AG04450 (cell line): ENCODE measurements around the gene MSN. TPM values are rescaled to one million over a fixed set of nuclear protein-coding genes. Genes with fewer than 3 reads are reported as not detected.

ENCODE experiments used
- CTCF ChIA-PET: fragments of 300-600, 350-600 bp; formaldehyde crosslinking; extraction: SDS; loops from one replicate; lab custom pipeline; 2022; ENCODE audit warnings: antibody characterized with exemption, inconsistent platforms; lab: Charles Lee
- POLR2A ChIA-PET: fragments of 350-600 bp; formaldehyde crosslinking; extraction: SDS; loops from one replicate; lab custom pipeline; 2021; ENCODE audit warnings: antibody characterized with exemption, inconsistent platforms; lab: Yijun Ruan, JAX
- DNase-seq: peaks from one replicate; pipeline ENCODE4 v3.0.0-alpha.2; 2011; ENCODE audit warnings: low read depth, low spot score
- H3K27ac ChIP-seq: one replicate; pipeline ENCODE4 v1.5.1; 2012; ENCODE audit warnings: low read depth, low read length, control low read depth
- H3K27me3 ChIP-seq: one replicate; pipeline ENCODE4 v1.6.0; 2012; ENCODE audit warnings: low read length; ENCODE audit not compliant: control insufficient read depth, insufficient read depth
- H3K4me3 ChIP-seq: 2 replicates; pipeline ENCODE4 v1.5.1; 2011; ENCODE audit warnings: mild to moderate bottlenecking, low read depth, low read length, control low read depth
- H3K9me3 ChIP-seq: 2 replicates; pipeline ENCODE4 v1.5.1; 2012; ENCODE audit warnings: low read length; ENCODE audit not compliant: control insufficient read depth, insufficient read depth
- polyA plus RNA-seq: library from polyadenylated mRNA; depleted of rRNA; stranded (reverse); fragments of >200 nt; gene quantifications from 2 replicates; pipeline ENCODE4 v1.2.3, GENCODE V29; 2011
- TF ChIP-seq, protein P1 (sequence below): IDR thresholded peaks from 2 replicates; pipeline ENCODE4 v1.5.1; 2011; ENCODE audit warnings: low read depth, low read length, control low read depth, inconsistent platforms

Gene MSN
- polyA plus RNA-seq, 1 experiment: 493 TPM

DNA sequence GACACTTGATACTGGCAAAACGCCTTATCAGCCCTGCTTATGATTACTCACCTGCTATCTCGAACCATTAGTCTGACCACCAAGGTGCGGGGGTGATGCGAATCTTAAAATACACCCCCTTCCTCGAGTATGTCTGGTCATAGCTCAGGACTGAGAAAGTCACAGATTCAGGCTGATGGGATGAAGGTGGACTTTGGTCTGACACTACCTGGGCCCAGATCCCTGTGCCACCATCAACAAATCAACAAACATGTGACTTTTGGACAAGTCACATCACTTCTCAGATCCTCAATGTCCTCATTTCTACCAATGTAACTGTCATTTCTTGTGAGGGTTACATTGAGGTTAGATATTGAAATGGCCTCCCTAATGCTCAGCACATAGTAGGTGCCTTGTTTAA, 9.8 kb upstream of the MSN start:
- ChIA-PET CTCF (no interaction called here), POLR2A (no interaction called here)
- Histone ChIP-seq H3K9me3 (no peaks in the 10 kb centered on the region), H3K27me3 (no peaks in the 10 kb centered on the region), H3K4me3 (no peak overlapping the region), H3K27ac (no peak overlapping the region)
- no peak for DNase-seq
- TF ChIP-seq, protein P1, sequence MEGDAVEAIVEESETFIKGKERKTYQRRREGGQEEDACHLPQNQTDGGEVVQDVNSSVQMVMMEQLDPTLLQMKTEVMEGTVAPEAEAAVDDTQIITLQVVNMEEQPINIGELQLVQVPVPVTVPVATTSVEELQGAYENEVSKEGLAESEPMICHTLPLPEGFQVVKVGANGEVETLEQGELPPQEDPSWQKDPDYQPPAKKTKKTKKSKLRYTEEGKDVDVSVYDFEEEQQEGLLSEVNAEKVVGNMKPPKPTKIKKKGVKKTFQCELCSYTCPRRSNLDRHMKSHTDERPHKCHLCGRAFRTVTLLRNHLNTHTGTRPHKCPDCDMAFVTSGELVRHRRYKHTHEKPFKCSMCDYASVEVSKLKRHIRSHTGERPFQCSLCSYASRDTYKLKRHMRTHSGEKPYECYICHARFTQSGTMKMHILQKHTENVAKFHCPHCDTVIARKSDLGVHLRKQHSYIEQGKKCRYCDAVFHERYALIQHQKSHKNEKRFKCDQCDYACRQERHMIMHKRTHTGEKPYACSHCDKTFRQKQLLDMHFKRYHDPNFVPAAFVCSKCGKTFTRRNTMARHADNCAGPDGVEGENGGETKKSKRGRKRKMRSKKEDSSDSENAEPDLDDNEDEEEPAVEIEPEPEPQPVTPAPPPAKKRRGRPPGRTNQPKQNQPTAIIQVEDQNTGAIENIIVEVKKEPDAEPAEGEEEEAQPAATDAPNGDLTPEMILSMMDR: no peak

DNA sequence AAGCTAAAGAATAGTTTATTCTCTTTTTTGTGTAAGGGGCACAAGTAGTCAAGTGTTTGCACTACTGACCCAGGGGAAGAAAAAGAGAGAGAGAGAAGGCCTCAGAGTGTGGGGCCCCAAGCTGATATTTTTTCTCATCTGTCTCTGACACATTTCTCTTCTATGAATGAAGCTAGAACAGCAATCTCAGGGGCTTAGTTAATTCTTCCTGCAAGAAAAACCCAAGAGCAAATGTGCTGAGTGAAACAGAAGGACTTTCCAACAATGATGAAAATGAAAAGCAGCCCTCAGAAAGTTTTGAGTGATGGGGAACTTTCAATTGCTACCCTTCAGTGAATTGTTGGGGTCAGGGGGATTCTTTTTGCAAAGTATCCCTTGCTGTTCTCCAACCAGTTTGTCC, 9.2 kb upstream of the MSN start:
- ChIA-PET POLR2A (interaction anchor here (0.6 kb wide), 1 partner anchor 11 kb away, joined by 3 read pairs; no protein-coding TSS in a partner anchor), CTCF (no interaction called here)
- H3K4me3 ChIP-seq: no peak overlapping the region

DNA sequence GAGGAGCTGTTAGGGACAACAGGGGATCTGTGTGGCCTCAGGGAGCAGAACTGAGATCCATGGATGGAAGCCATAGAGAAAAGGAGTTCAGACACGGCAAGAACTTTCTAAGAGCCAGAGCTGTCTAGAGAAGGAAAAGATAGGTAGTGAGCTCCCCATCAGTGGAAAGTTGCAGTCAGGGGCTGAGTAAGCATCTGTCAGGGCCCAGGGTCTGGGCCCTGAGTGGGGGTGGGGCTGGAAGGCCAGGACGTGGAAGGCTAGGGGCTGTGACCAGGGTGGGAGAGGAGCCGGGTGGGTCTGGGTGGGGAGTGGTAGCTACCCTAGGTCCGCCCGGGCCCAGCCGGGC, 324 bp upstream of the MSN start:
- Histone ChIP-seq H3K9me3 (no peaks in the 10 kb centered on the region; the same call in 1 of the 2 replicates), H3K27ac (no peak overlapping the region), H3K4me3 (no peak overlapping the region; the same call in 1 of the 2 replicates), H3K27me3 (no peaks in the 10 kb centered on the region)
- no peak for DNase-seq
- TF ChIP-seq, protein P1: no peak
- CTCF ChIA-PET: no interaction called here
- POLR2A ChIA-PET: no interaction called here

More for the DNA sequence above, 9.2 kb upstream of the MSN start:
- TF ChIP-seq, protein P1: no peak
- Histone ChIP-seq H3K27me3 (no peaks in the 10 kb centered on the region), H3K9me3 (no peaks in the 10 kb centered on the region), H3K27ac (no peak overlapping the region)
- no peak for DNase-seq

DNA sequence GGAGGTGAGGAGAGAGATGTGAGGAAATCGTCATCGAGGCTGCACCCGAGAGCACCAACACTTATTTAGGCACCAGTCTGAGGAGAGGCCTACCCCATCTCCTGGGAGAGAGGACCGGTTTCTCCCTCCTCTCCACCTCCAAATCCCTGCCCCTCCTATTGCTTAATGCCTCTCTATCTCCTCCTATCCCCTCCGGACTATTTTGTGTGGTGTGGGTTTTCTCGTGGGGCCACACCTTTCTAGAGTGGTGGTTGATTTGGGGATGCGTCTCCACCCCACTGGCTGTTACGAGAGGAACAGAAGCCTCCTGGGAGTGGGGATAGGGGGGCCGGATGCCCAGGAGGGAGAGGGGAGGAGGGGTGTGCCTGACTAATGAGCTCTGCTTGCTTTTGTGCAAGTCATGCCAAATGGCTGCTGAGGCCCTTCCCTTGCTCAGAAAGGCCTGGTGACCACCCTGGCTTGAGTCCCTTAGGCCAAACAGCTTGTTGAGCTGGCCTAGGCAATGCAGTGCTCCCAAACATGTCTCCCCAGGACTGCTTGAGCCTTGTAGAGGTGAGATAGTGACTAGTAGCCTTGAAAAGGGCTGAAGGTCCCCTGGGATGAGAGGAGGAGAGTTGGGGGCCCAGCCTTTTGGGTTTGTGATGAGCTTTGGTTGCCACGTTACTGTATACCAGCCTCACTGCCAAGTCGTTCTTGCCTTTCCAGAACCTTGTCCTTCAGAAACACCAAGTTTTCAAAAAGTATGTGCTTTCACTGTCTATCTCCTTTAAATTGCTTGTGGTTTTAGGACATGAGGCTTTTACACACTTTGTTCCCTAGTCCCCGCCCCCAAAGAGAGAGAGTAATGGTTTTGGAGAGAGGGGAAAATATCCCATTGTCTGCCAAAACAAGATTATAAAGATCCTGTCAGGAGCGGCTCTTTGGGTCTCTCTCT, 1.2 kb downstream of the MSN start:
- DNase-seq: no peak
- TF ChIP-seq, protein P1: no peak
- H3K4me3 ChIP-seq: peak overlapping the region; percentile 77
- H3K9me3 ChIP-seq: no peaks in the 10 kb centered on the region; the same call in 1 of the 2 replicates
- CTCF ChIA-PET: interaction anchor here (0.6 kb wide), 1 partner anchor 73 kb away, joined by 3 read pairs; no protein-coding TSS in a partner anchor
- H3K27me3 ChIP-seq: no peaks in the 10 kb centered on the region
- POLR2A ChIA-PET: interaction anchor here (0.6 to 1.1 kb wide), 5 partner anchors 10 to 44 kb away, joined by 3 to 6 read pairs (median 4); no protein-coding TSS in a partner anchor
- peak overlapping the region; percentile 94 for H3K27ac ChIP-seq

DNA sequence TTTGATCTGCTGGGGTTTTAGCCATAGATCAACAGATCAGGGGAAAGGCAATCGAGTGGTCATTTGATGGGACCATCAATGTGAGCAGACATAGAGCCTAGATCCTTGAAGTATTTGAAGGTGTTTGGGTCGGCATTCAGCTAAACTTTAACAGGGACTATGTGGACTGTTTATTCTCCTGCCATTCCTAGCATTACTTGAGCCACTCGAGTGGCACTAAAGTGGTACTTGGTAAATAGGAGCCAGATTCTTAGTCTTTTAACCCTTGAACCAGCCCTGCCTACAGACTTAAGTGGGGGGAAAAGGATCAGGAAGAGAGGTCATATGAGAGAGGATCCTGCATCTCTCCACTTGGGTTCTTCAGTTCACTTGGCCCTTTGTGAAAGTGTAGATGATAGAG, 3.8 kb downstream of the MSN start:
- Histone ChIP-seq H3K4me3 (peak overlapping the region; percentile 39), H3K9me3 (no peaks in the 10 kb centered on the region; the same call in 1 of the 2 replicates), H3K27me3 (no peaks in the 10 kb centered on the region), H3K27ac (peak overlapping the region; percentile 31)
- ChIA-PET POLR2A (interaction anchor here (1.8 kb wide), 1 partner anchor 32 kb away, joined by 4 read pairs; no protein-coding TSS in a partner anchor), CTCF (interaction anchor here (1.5 to 1.7 kb wide), 2 partner anchors 19 to 75 kb away, joined by 3 to 5 read pairs; no protein-coding TSS in a partner anchor)
- DNase-seq: no peak
- TF ChIP-seq, protein P1: no peak
